ENCODE measurements around the gene NFIX. TPM values are rescaled to one million over a fixed set of nuclear protein-coding genes. Genes with fewer than 3 reads are reported as not detected.

Gene NFIX
- total RNA-seq, 2 donors from 2014 or later: 70.9 to 73.8 TPM

DNA sequence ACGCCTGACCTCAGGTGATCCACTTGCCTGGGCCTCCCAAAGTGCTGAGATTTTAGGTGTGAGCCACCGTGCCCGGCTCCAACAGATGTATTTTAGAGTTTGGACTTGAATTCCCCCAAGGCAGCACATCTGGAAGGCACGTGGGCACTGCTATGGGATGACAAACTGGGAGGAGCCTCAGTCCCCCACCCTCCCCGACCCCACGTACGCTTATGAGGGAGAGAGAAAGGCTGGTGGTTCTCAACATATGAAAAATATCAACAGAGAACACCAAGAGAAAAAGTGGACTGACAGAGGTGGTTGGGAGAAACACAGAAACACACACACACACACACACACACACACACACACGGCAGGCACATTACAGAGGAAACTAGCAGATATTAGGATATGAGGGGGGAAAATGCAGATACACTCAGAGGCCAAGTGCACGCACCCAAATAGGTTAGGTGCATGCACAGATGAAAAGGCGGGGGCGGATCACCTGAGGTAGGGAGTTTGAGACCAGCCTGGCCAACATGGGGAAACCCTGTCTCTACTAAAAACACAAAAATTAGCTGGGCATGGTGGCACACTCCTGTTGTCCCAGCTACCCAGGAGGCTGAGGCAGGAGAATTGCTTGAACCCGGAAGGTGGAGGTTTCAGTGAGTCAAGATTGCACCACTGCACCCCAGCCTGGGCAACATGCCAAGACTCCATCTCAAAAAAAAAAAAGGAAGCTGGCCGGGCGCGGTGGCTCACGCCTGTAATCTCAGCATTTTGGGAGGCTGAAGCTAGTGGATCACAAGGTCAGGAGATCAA lies 151.7 kb downstream of the NFIX start:
- peaks cover 5% of the 10 kb centered on the region for H3K4me1 ChIP-seq
- TF ChIP-seq, protein P1, sequence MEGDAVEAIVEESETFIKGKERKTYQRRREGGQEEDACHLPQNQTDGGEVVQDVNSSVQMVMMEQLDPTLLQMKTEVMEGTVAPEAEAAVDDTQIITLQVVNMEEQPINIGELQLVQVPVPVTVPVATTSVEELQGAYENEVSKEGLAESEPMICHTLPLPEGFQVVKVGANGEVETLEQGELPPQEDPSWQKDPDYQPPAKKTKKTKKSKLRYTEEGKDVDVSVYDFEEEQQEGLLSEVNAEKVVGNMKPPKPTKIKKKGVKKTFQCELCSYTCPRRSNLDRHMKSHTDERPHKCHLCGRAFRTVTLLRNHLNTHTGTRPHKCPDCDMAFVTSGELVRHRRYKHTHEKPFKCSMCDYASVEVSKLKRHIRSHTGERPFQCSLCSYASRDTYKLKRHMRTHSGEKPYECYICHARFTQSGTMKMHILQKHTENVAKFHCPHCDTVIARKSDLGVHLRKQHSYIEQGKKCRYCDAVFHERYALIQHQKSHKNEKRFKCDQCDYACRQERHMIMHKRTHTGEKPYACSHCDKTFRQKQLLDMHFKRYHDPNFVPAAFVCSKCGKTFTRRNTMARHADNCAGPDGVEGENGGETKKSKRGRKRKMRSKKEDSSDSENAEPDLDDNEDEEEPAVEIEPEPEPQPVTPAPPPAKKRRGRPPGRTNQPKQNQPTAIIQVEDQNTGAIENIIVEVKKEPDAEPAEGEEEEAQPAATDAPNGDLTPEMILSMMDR (IDR thresholded peaks at IDR 0.05): no peak
- H3K9me3 ChIP-seq: no peaks in the 10 kb centered on the region
- H3K36me3 ChIP-seq: peaks cover 9% of the 10 kb centered on the region
- peak; percentile 53 for DNase-seq
- H3K9ac ChIP-seq (ENCODE audit: low read depth in 2 of 2, low read length in 2 of 2): no peak overlapping the region
- H3K27me3 ChIP-seq: no peaks in the 10 kb centered on the region
- no peak overlapping the region for H3K4me3 ChIP-seq
- intact Hi-C loops (cut with DNase I): no loop called here
- H3K27ac ChIP-seq: no peak overlapping the region

Other genes starting within 250 kb of the NFIX start
- gene BEST2, start 243.7 kb upstream of the NFIX start, total RNA-seq: 10 to 100 TPM; 12.1 to 22.6 TPM
- gene HOOK2, start 219.9 kb upstream of the NFIX start, total RNA-seq: 10 to 100 TPM; 54.8 to 72.0 TPM
- 100 to 1,000 TPM; 113 to 173 TPM for gene JUNB, start 204.0 kb upstream of the NFIX start, total RNA-seq
- gene PRDX2, start 193.7 kb upstream of the NFIX start, total RNA-seq: 100 to 1,000 TPM; 347 to 417 TPM
- 10 to 100 TPM in 1 of 2 donors, 1 to 10 TPM in 1; 6.5 to 18.5 TPM for gene THSD8, start 193.4 kb upstream of the NFIX start, total RNA-seq
- gene RNASEH2A, start 188.9 kb upstream of the NFIX start, total RNA-seq: 10 to 100 TPM in 1 of 2 donors, 1 to 10 TPM in 1; 8.8 to 44.8 TPM
- gene RTBDN, start 160.9 kb upstream of the NFIX start, total RNA-seq: under 1 TPM in 1 of 2 donors, not detected in 1; 0.35 TPM
- gene MAST1, start 157.0 kb upstream of the NFIX start, total RNA-seq: 1 to 10 TPM in 1 of 2 donors, under 1 TPM in 1; 0.42 to 1.4 TPM
- 10 to 100 TPM; 29.0 to 33.5 TPM for gene DNASE2, start 114.0 kb upstream of the NFIX start, total RNA-seq
- under 1 TPM in 1 of 2 donors, not detected in 1; 0.25 TPM for gene KLF1, start 108.3 kb upstream of the NFIX start, total RNA-seq
- 10 to 100 TPM; 21.1 to 39.2 TPM for gene GCDH, start 104.3 kb upstream of the NFIX start, total RNA-seq
- gene SYCE2, start 76.2 kb upstream of the NFIX start, total RNA-seq: under 1 TPM in 1 of 2 donors, not detected in 1; 0.32 TPM
- 100 to 1,000 TPM in 1 of 2 donors, 10 to 100 TPM in 1; 46.9 to 111 TPM for gene FARSA, start 61.8 kb upstream of the NFIX start, total RNA-seq
- 1,000 to 10,000 TPM in 1 of 2 donors, 100 to 1,000 TPM in 1; 682 to 1,848 TPM for gene CALR, start 56.9 kb upstream of the NFIX start, total RNA-seq
- gene RAD23A, start 49.6 kb upstream of the NFIX start, total RNA-seq: 100 to 1,000 TPM in 1 of 2 donors, 10 to 100 TPM in 1; 78.5 to 121 TPM
- gene GADD45GIP1, start 38.3 kb upstream of the NFIX start, total RNA-seq: 10 to 100 TPM; 16.1 to 41.9 TPM
- gene DAND5, start 25.9 kb upstream of the NFIX start, total RNA-seq: under 1 TPM; 0.19 to 0.27 TPM
- 1 to 10 TPM; 3.6 to 4.5 TPM for gene LYL1, start 107.4 kb downstream of the NFIX start, total RNA-seq
- gene TRMT1, start 121.3 kb downstream of the NFIX start, total RNA-seq: 10 to 100 TPM; 17.5 to 40.1 TPM
- gene NACC1, start 122.8 kb downstream of the NFIX start, total RNA-seq: 100 to 1,000 TPM in 1 of 2 donors, 10 to 100 TPM in 1; 56.7 to 119 TPM
- 10 to 100 TPM; 51.0 to 78.2 TPM for gene STX10, start 154.9 kb downstream of the NFIX start, total RNA-seq
- 100 to 1,000 TPM in 1 of 2 donors, 10 to 100 TPM in 1; 83.4 to 116 TPM for gene IER2, start 154.9 kb downstream of the NFIX start, total RNA-seq

All from colonic mucosa (tissue), 4 donors.